MM.1S (cell line): Measurements from ENCODE around the gene FAT2.

Experiments used
- EZH2 ChIP-seq: fragments of 300-600 bp; sonication (generic); optimal IDR thresholded peaks from 2 replicates; pipeline ENCODE3; 2017; ENCODE audit warnings: low read depth, mild to moderate bottlenecking, antibody characterized with exemption, low read length, mixed read lengths
- EZH2phosphoT487 ChIP-seq: fragments of 300-600 bp; sonication (generic); IDR thresholded peaks from 2 replicates; pipeline ENCODE4 v1.6.1; 2018; ENCODE audit warnings: antibody characterized with exemption, low read length
- TF ChIP-seq, protein P1 (sequence below): fragments of 300-600 bp; sonication (generic); IDR thresholded peaks from 2 replicates; pipeline ENCODE4 v1.5.1; 2016; ENCODE audit warnings: antibody characterized with exemption, low read length, mixed read lengths

DNA sequence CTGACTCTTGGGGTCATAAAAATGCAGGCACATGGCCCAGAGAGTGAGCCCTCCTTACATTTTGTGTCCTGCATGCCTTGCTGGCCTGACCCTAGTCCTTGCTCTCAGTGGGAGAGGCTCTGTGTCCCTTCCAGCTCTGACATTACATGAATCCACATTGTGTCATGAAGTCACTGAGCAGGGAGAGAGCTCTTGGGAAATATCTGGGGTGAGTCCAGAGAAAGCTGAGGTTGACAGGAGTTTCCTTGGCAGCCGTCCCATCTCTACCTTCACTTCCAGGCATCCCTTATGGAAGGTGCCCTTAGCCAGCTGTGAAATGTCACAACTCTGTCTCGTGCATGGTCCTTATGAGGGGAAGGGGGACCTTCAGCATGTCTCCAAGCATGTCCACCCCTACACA is 41.0 kb downstream of the FAT2 start:
- TF ChIP-seq, protein P1, sequence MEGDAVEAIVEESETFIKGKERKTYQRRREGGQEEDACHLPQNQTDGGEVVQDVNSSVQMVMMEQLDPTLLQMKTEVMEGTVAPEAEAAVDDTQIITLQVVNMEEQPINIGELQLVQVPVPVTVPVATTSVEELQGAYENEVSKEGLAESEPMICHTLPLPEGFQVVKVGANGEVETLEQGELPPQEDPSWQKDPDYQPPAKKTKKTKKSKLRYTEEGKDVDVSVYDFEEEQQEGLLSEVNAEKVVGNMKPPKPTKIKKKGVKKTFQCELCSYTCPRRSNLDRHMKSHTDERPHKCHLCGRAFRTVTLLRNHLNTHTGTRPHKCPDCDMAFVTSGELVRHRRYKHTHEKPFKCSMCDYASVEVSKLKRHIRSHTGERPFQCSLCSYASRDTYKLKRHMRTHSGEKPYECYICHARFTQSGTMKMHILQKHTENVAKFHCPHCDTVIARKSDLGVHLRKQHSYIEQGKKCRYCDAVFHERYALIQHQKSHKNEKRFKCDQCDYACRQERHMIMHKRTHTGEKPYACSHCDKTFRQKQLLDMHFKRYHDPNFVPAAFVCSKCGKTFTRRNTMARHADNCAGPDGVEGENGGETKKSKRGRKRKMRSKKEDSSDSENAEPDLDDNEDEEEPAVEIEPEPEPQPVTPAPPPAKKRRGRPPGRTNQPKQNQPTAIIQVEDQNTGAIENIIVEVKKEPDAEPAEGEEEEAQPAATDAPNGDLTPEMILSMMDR = no peak
- TF ChIP-seq EZH2 = no peak
- no peak for TF ChIP-seq EZH2phosphoT487
